K562 (cell line): ENCODE data around the gene FILIP1. TPM values are rescaled to one million over a fixed set of nuclear protein-coding genes. Genes with fewer than 3 reads are reported as not detected.

Source experiments
- ATAC-seq: fragments of 200-7000 bp; cut with Tn5 transposase; 3 replicates; pipeline ENCODE4 v1.9.1; 2020; ENCODE audit warnings: moderate library complexity
- BruUV-seq: library from RNA; stranded (reverse); fragments of 400-500 nt; replicated peaks from 2 replicates; lab custom pipeline; 2021; lab: Mats Ljungman, UMichigan
- CTCF ChIA-PET: fragments of 300-600 bp; formaldehyde crosslinking; extraction: SDS; loops from one replicate; lab custom pipeline; 2021; ENCODE audit warnings: low intra/inter-chr PET ratio; lab: Yijun Ruan, JAX
- POLR2A ChIA-PET: fragments of 300-600, 350-650 bp; sonication (Branson Sonifier 250); formaldehyde crosslinking; extraction: SDS; loops from one replicate; lab custom pipeline; 2021; ENCODE audit warnings: antibody characterized with exemption, inconsistent platforms; lab: Yijun Ruan, JAX
- DNase-seq, 4 experiments: peaks; one replicate each; pipeline versions ENCODE4 v3.0.0 to v3.0.0-alpha.2; 2011 to 2018; ENCODE audit warnings: low spot score in 3 of 4, mixed read lengths in 3 of 4; ENCODE audit errors: extremely low read depth in 1 of 4
- FAIRE-seq: peaks from 2 replicates; lab custom pipeline; 2011; peaks lifted over from hg19 to GRCh38; lab: Jason Lieb, UNC
- H2AFZ ChIP-seq: 2 replicates; pipeline ENCODE4 v1.6.0; 2011; ENCODE audit warnings: low read depth, low read length, control low read depth, inconsistent platforms
- H3K27ac ChIP-seq: fragments of 200-600 bp; 3 replicates; pipeline ENCODE4 v1.8.0; 2011; ENCODE audit warnings: low read depth, mild to moderate bottlenecking, control low read depth, inconsistent platforms, low read length, moderate library complexity, mixed read lengths; ENCODE audit errors: extremely low read depth
- H3K27me3 ChIP-seq, 2 experiments: fragments of 300-600 bp in 1 of 2; 2 replicates in 1 of 2; 3 replicates in 1 of 2; pipeline versions ENCODE4 v1.6.0 to v1.8.0; 2011; ENCODE audit warnings: inconsistent platforms in 2 of 2, low read length in 2 of 2, mild to moderate bottlenecking in 1 of 2, mixed read lengths in 1 of 2, moderate library complexity in 1 of 2; ENCODE audit not compliant: control insufficient read depth in 2 of 2, insufficient read depth in 2 of 2
- H3K36me3 ChIP-seq: fragments of 300-600 bp; 3 replicates; pipeline ENCODE4 v1.8.0; 2011; ENCODE audit warnings: mild to moderate bottlenecking, low read length, inconsistent platforms; ENCODE audit not compliant: control insufficient read depth, insufficient read depth
- H3K4me1 ChIP-seq, 2 experiments: fragments of 200-600 bp in 1 of 2; replicated peaks in 1 of 2; 2 replicates in 1 of 2; 3 replicates in 1 of 2; pipeline versions ENCODE4 v1.5.1 to v1.8.0; 2011; ENCODE audit warnings: inconsistent platforms in 2 of 2, low read length in 2 of 2, mild to moderate bottlenecking in 1 of 2, mixed read lengths in 1 of 2, moderate library complexity in 1 of 2; ENCODE audit not compliant: control insufficient read depth in 2 of 2, insufficient read depth in 2 of 2
- H3K4me2 ChIP-seq: 2 replicates; pipeline ENCODE4 v1.6.1; 2011; ENCODE audit warnings: low read length, control low read depth, inconsistent platforms, mixed read lengths; ENCODE audit not compliant: insufficient read depth
- H3K4me3 ChIP-seq: fragments of 200-600 bp; sonication (generic), shearing (Covaris generic); 2 replicates; pipeline ENCODE4 v1.5.1; 2016; ENCODE audit warnings: control low read depth, inconsistent platforms
- H3K79me2 ChIP-seq: fragments of 200-600 bp; 3 replicates; pipeline ENCODE4 v1.8.0; 2011; ENCODE audit warnings: low read length, inconsistent platforms; ENCODE audit not compliant: control insufficient read depth, insufficient read depth
- H3K9ac ChIP-seq, 2 experiments: 2 replicates each; pipeline versions ENCODE4 v1.6.0 to v1.6.1; 2011; ENCODE audit warnings: low read depth in 2 of 2, low read length in 2 of 2, control low read depth in 1 of 2, inconsistent platforms in 1 of 2, mild to moderate bottlenecking in 1 of 2, mixed read lengths in 1 of 2; ENCODE audit not compliant: insufficient read depth in 1 of 2
- H3K9me1 ChIP-seq: one replicate; pipeline ENCODE4 v1.6.0; 2011; ENCODE audit warnings: inconsistent platforms, mild to moderate bottlenecking, low read length, moderate library complexity; ENCODE audit not compliant: control insufficient read depth, insufficient read depth
- H3K9me3 ChIP-seq: replicated peaks from 2 replicates; pipeline ENCODE4 v1.5.1; 2011; ENCODE audit warnings: low read depth, low read length, inconsistent platforms; ENCODE audit not compliant: control insufficient read depth, insufficient read depth
- H4K20me1 ChIP-seq: replicated peaks from 2 replicates; pipeline ENCODE4 v1.6.1; 2011; ENCODE audit warnings: low read length, inconsistent platforms, mixed read lengths; ENCODE audit not compliant: control insufficient read depth, insufficient read depth
- CHD7 ChIP-seq: fragments of 200-600 bp; sonication (generic); IDR thresholded peaks from one replicate; pipeline ENCODE4 v1.6.1; 2012; ENCODE audit warnings: mild to moderate bottlenecking, low read depth, low read length, inconsistent platforms
- MCM7 ChIP-seq, 2 experiments: fragments of 450-650 bp; IDR thresholded peaks; 2 replicates each; pipeline ENCODE4 v1.6.1; 2016 to 2018
- MED1 ChIP-seq: sonication (generic); formaldehyde crosslinking; IDR thresholded peaks from 2 replicates; pipeline ENCODE4 v1.8.1; 2023; ENCODE audit warnings: missing genetic modification reagents, borderline replicate concordance
- ZNF511 ChIP-seq: sonication (generic); formaldehyde crosslinking; IDR thresholded peaks from 2 replicates; pipeline ENCODE4 v1.8.0; 2022; ENCODE audit warnings: mild to moderate bottlenecking, missing genetic modification reagents
- WGBS: fragments of 100-300 bp; shearing (Covaris generic); methylation state at CpG from one replicate; pipeline ENCODE4 v1.1.6; 2016; ENCODE audit warnings: low coverage, mixed read lengths; ENCODE audit not compliant: insufficient coverage; ENCODE audit errors: missing lambda C conversion rate; 5-methylcytosine and 5-hydroxymethylcytosine counted together
- in situ Hi-C: fragments of 300-500 bp; cut with MboI; formaldehyde crosslinking; loops from 4 replicates; pipeline ENCODE4 v1.15.0; 2018; ENCODE audit warnings: inconsistent platforms, mixed read lengths
- intact Hi-C: fragments of 100-400 bp; cut with micrococcal nuclease; formaldehyde crosslinking; loops from 2 replicates; pipeline ENCODE4 v1.14.2; 2022
- polyA plus RNA-seq, 8 experiments: library from polyadenylated mRNA; depleted of rRNA in 4 of 8; stranded (reverse) in 5 of 8; unstranded in 3 of 8; fragments of >200 nt; fragmentation: Nextera tagmentation in 2 of 8; fragmentation: Illumina TruSeq in 1 of 8; extraction: Ambion mirVana in 2 of 8; extraction: Trizol in 1 of 8; gene quantifications; 2 replicates each; pipeline versions ENCODE4 v1.2.1 to v1.2.3, GENCODE V29; 2011 to 2014; ENCODE audit warnings: inconsistent platforms in 1 of 8, missing spikeins in 1 of 8
- total RNA-seq, 7 experiments: library from RNA; depleted of rRNA in 6 of 7; stranded (reverse); fragments of >200 nt in 6 of 7; fragmentation: Illumina TruSeq in 2 of 7; extraction: Trizol in 2 of 7; gene quantifications; 2 replicates each; pipeline versions ENCODE4 v1.2.1 to v1.2.3, GENCODE V29; 2011 to 2021; ENCODE audit warnings: low replicate concordance in 1 of 7

Gene FILIP1
- total and polyA plus RNA-seq, 9 of the 15 experiments (the other 6 are each of a cell fraction or from before 2014, with no cell fraction given): 0.03 to 0.25 (median 0.10) TPM; not detected in 1

DNA sequence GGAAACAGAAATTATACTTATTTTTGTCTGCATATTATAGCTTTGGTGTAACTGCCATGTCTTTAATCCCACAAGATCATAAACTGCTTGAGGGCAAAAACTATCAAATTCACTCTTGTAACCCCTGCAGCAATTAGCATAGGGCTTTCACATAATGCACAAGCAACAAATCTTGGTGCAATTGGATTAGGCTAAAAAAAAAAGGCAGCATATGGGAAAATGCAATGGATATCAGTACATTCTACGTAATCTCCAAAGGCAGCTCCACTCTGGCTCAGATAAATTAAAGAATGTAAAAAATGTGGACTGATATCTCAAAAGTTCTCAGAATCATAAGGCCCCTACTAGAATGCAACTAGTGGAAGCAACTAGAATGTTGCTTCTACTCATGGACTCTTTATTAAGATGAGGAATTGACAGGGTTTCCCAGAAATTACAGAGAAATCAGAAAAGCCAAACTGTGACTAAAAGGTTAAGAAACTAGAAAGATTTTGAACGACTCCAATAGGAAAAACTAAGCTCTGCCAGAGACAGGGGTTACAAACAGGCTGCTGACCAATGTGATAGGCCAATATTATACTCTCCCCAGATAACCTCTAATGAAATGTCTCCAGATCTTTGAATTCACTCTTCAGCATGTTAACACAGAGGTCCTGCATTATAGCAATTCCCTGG, 55.0 kb downstream of the FILIP1 start:
- Histone ChIP-seq H4K20me1 (no peaks in the 10 kb centered on the region), H3K9me1 (no peaks in the 10 kb centered on the region), H2AFZ (no peak overlapping the region), H3K4me1 (no peaks in the 10 kb centered on the region), H3K27me3 (no peaks in the 10 kb centered on the region), H3K36me3 (no peaks in the 10 kb centered on the region), H3K27ac (no peak overlapping the region), H3K9ac (no peak overlapping the region), H3K79me2 (no peaks in the 10 kb centered on the region), H3K4me2 (no peak overlapping the region), H3K4me3 (no peak overlapping the region), H3K9me3 (no peaks in the 10 kb centered on the region)
- intact Hi-C loops: no loop called here
- in situ Hi-C loops: no loop called here
- ChIA-PET CTCF (no interaction called here), POLR2A (interaction anchor here (0.6 to 1.7 kb wide), 3 partner anchors 20 to 150 kb away, joined by 4 to 5 read pairs (median 4); no protein-coding TSS in a partner anchor)
- no TSS peak for BruUV-seq
- TF ChIP-seq MED1 (CRISPR knock-in tag) (no peak), MCM7 (IDR thresholded peaks at IDR 0.05) (no peak), CHD7 (no peak), ZNF511 (CRISPR knock-in tag) (no peak)
- ATAC-seq (no peak), FAIRE-seq (no peak), DNase-seq (no peak)
- WGBS: 0% methylated on average over 2 of the region's 2 CpGs
